Karpas-422 (cell line): ENCODE data around the gene FOXJ2. TPM values are rescaled to one million over a fixed set of nuclear protein-coding genes. Genes with fewer than 3 reads are reported as not detected.
A peak's percentile ranks its signal among the peaks of the same experiment; 100 is the strongest.

Source experiments
- DNase-seq: peaks from one replicate; pipeline ENCODE4 v3.0.0-alpha.2; 2015
- H2AFZ ChIP-seq: fragments of 200-600 bp; sonication (generic); 2 replicates; pipeline ENCODE4 v1.6.1; 2014; ENCODE audit warnings: antibody characterized with exemption, low read length, mixed read lengths
- H3K27ac ChIP-seq: fragments of 200-600 bp; sonication (generic); 2 replicates; pipeline ENCODE4 v1.5.1; 2014; ENCODE audit warnings: mild to moderate bottlenecking, low read length, moderate library complexity
- H3K27me3 ChIP-seq: fragments of 200-600 bp; sonication (generic); 2 replicates; pipeline ENCODE4 v1.6.1; 2014; ENCODE audit warnings: low read length, mixed read lengths
- H3K36me3 ChIP-seq: fragments of 200-600 bp; sonication (generic); 2 replicates; pipeline ENCODE4 v1.6.1; 2014; ENCODE audit warnings: low read length, mixed read lengths; ENCODE audit not compliant: insufficient read depth
- H3K4me1 ChIP-seq: fragments of 200-600 bp; sonication (generic); 2 replicates; pipeline ENCODE4 v1.6.1; 2014; ENCODE audit warnings: mild to moderate bottlenecking, low read length, mixed read lengths
- H3K4me2 ChIP-seq: fragments of 200-600 bp; sonication (generic); 2 replicates; pipeline ENCODE4 v1.6.1; 2014; ENCODE audit warnings: low read length, low read depth, mild to moderate bottlenecking; ENCODE audit not compliant: poor library complexity, severe bottlenecking
- H3K4me3 ChIP-seq: fragments of 200-600 bp; sonication (generic); 2 replicates; pipeline ENCODE4 v1.5.1; 2014; ENCODE audit warnings: mild to moderate bottlenecking, antibody characterized with exemption, low read length, mixed read lengths
- H3K79me2 ChIP-seq: fragments of 200-600 bp; sonication (generic); 2 replicates; pipeline ENCODE4 v1.6.1; 2014; ENCODE audit warnings: mild to moderate bottlenecking, low read length, mixed read lengths
- H3K9ac ChIP-seq: fragments of 200-600 bp; sonication (generic); 2 replicates; pipeline ENCODE4 v1.6.0; 2014; ENCODE audit warnings: low read length
- H3K9me2 ChIP-seq: fragments of 200-600 bp; sonication (generic), shearing (Covaris generic); replicated peaks from 2 replicates; pipeline ENCODE4 v1.6.0; 2014; ENCODE audit warnings: mild to moderate bottlenecking, low read length, moderate library complexity; ENCODE audit not compliant: insufficient read depth
- H3K9me3 ChIP-seq: fragments of 300-700, 200-600 bp; sonication (generic); 2 replicates; pipeline ENCODE4 v1.6.1; 2014; ENCODE audit warnings: low read length, mixed read lengths
- H4K20me1 ChIP-seq: fragments of 200-600 bp; sonication (generic); 2 replicates; pipeline ENCODE4 v1.6.1; 2014; ENCODE audit warnings: mild to moderate bottlenecking, antibody characterized with exemption, low read length, low read depth; ENCODE audit not compliant: insufficient read depth
- total RNA-seq: library from RNA; depleted of rRNA; stranded (reverse); fragments of >200 nt; shearing (Covaris generic); gene quantifications from 2 replicates; pipeline ENCODE4 v1.2.3, GENCODE V29; 2014; ENCODE audit warnings: low replicate concordance

The FOXJ2 gene
- total RNA-seq, 1 experiment from 2014 or later: 9.0 TPM

GRCh38 chr12:8033153-8034044 is 883 bp downstream of the FOXJ2 start:
- DNase-seq: peak; percentile 68

GRCh38 chr12:8034802-8035201 is 2.3 kb downstream of the FOXJ2 start:
- H3K36me3 ChIP-seq: peaks cover under 1% of the 10 kb centered on the region; the same call in 1 of the 2 replicates
- H4K20me1 ChIP-seq: no peaks in the 10 kb centered on the region
- no peak for DNase-seq
- H2AFZ ChIP-seq: no peak overlapping the region
- no peaks in the 10 kb centered on the region for H3K9me2 ChIP-seq
- peak overlapping the region; percentile 17 for H3K9ac ChIP-seq
- H3K4me2 ChIP-seq: peak overlapping the region; percentile 98
- H3K4me3 ChIP-seq: no peak overlapping the region
- no peaks in the 10 kb centered on the region for H3K9me3 ChIP-seq
- no peaks in the 10 kb centered on the region for H3K27me3 ChIP-seq
- H3K79me2 ChIP-seq: peaks cover 14% of the 10 kb centered on the region
- H3K4me1 ChIP-seq: peaks cover 66% of the 10 kb centered on the region
- H3K27ac ChIP-seq: no peak overlapping the region

More at GRCh38 chr12:8033153-8034044, 883 bp downstream of the FOXJ2 start:
- no peaks in the 10 kb centered on the region for H3K27me3 ChIP-seq
- peaks cover 57% of the 10 kb centered on the region for H3K4me1 ChIP-seq
- no peak overlapping the region for H3K27ac ChIP-seq
- peak overlapping the region; percentile 98 for H3K4me2 ChIP-seq
- H3K9ac ChIP-seq: peak overlapping the region; percentile 94
- peak overlapping the region; percentile 83 for H2AFZ ChIP-seq
- no peaks in the 10 kb centered on the region for H3K36me3 ChIP-seq
- no peaks in the 10 kb centered on the region for H3K9me3 ChIP-seq
- peak overlapping the region; percentile 84 for H3K4me3 ChIP-seq
- no peaks in the 10 kb centered on the region for H3K9me2 ChIP-seq
- H4K20me1 ChIP-seq: no peaks in the 10 kb centered on the region
- peaks cover 14% of the 10 kb centered on the region for H3K79me2 ChIP-seq

DNA sequence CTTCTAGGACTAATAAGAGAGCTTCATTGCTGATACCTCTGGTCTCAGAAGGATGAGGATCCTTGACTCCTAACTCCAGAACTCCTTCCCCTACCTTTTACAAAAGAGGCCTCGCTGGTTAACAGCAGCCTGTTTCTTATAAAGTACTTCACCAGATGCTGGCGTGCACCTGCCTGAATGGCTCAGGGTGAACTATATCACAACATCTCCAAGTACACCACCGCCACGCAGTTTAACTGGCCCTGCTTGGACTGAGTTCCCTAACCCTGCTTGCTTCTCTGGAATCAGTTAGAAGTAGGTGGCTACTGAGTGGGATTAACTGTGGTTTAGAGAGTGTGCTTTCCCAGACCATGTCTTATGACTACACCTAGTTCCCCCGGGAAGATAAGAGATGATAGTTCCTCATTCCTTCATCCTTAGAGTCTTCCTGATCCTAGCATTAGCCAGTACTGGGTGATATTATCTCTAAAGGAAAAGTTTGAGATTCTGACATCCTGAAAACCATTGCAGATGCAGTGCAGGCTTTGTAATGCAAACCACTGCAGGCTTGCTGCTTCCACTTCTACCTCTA is 3.0 kb downstream of the FOXJ2 start:
- H3K9me2 ChIP-seq: no peaks in the 10 kb centered on the region
- no peak overlapping the region for H3K9ac ChIP-seq
- H3K79me2 ChIP-seq: peaks cover 14% of the 10 kb centered on the region
- no peaks in the 10 kb centered on the region for H3K9me3 ChIP-seq
- no peaks in the 10 kb centered on the region for H4K20me1 ChIP-seq
- no peak overlapping the region for H3K4me3 ChIP-seq
- peaks cover 5% of the 10 kb centered on the region; the same call in 1 of the 2 replicates for H3K36me3 ChIP-seq
- H3K4me2 ChIP-seq: peak overlapping the region; percentile 98
- no peaks in the 10 kb centered on the region for H3K27me3 ChIP-seq
- no peak overlapping the region for H2AFZ ChIP-seq
- peaks cover 66% of the 10 kb centered on the region for H3K4me1 ChIP-seq
- no peak overlapping the region for H3K27ac ChIP-seq
- no peak for DNase-seq

DNA sequence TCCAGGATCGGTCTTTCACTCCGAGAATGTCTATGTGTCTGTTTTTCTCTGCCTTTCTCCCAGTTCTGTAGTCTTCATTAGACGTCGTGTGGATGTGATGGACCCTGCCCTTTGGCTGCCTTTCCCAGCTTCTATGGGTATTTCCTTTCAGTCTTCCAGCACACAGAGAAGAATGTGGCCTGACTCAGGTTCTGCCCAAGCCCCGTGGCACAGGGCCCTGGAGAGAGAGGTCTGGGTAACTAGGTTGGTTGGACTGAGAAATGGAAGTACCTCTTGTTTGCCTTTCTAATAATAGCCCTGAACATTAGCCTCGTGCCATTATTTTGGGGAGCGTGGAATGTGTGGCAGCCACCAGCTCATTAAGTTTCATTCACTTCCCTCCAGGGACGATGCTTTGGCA is 3.8 kb downstream of the FOXJ2 start:
- Histone ChIP-seq H2AFZ (no peak overlapping the region), H3K27me3 (no peaks in the 10 kb centered on the region), H3K36me3 (peaks cover 5% of the 10 kb centered on the region; the same call in 1 of the 2 replicates), H3K9me3 (no peaks in the 10 kb centered on the region), H3K4me2 (no peak overlapping the region), H3K79me2 (peaks cover 14% of the 10 kb centered on the region), H3K27ac (no peak overlapping the region), H3K9ac (no peak overlapping the region), H3K4me3 (no peak overlapping the region), H4K20me1 (no peaks in the 10 kb centered on the region), H3K9me2 (no peaks in the 10 kb centered on the region), H3K4me1 (peaks cover 66% of the 10 kb centered on the region)
- no peak for DNase-seq

GRCh38 chr12:8037046-8037663 is 4.6 kb downstream of the FOXJ2 start:
- DNase-seq: peak; percentile 64
- H3K27me3 ChIP-seq: no peaks in the 10 kb centered on the region
- H3K4me3 ChIP-seq: no peak overlapping the region
- peaks cover 6% of the 10 kb centered on the region; the same call in 1 of the 2 replicates for H3K36me3 ChIP-seq
- peaks cover 63% of the 10 kb centered on the region for H3K4me1 ChIP-seq
- no peak overlapping the region for H3K27ac ChIP-seq
- no peaks in the 10 kb centered on the region for H4K20me1 ChIP-seq
- 0 out of 2 replicates have a peak overlapping the region, but pooled peaks have one; percentile 6 for H2AFZ ChIP-seq
- no peak overlapping the region for H3K9ac ChIP-seq
- H3K9me2 ChIP-seq: no peaks in the 10 kb centered on the region
- peaks cover 14% of the 10 kb centered on the region for H3K79me2 ChIP-seq
- no peaks in the 10 kb centered on the region for H3K9me3 ChIP-seq
- peak overlapping the region; percentile 17 for H3K4me2 ChIP-seq

DNA sequence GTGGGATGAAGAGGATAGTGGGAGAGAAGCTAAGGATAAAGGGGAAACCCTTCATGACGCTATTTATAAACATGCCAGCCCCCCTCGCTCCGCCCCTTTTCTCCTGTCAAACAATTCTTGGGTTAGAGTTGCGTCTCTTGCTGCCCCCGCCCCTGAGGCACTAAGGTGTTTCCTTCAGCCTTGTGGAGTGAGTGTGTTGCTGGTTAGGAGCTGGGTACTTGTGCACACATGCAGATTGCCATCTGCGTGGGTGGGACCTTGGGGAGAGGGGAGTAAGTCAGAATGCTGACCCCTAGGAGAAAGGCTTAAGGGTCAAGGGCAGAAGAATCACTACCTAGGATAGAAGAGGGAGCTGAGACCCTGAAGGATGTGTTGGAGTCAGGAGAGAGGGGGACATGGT is 5.4 kb downstream of the FOXJ2 start:
- Histone ChIP-seq H3K27ac (no peak overlapping the region), H3K4me3 (peak overlapping the region; percentile 56; the same call in 1 of the 2 replicates), H3K9ac (peak overlapping the region; percentile 56), H3K9me2 (no peaks in the 10 kb centered on the region), H3K27me3 (no peaks in the 10 kb centered on the region), H4K20me1 (no peaks in the 10 kb centered on the region), H3K4me1 (peaks cover 59% of the 10 kb centered on the region), H3K9me3 (no peaks in the 10 kb centered on the region), H3K4me2 (peak overlapping the region; percentile 62), H2AFZ (no peak overlapping the region), H3K79me2 (peaks cover 13% of the 10 kb centered on the region), H3K36me3 (peaks cover 11% of the 10 kb centered on the region; the same call in 1 of the 2 replicates)
- DNase-seq: no peak

DNA sequence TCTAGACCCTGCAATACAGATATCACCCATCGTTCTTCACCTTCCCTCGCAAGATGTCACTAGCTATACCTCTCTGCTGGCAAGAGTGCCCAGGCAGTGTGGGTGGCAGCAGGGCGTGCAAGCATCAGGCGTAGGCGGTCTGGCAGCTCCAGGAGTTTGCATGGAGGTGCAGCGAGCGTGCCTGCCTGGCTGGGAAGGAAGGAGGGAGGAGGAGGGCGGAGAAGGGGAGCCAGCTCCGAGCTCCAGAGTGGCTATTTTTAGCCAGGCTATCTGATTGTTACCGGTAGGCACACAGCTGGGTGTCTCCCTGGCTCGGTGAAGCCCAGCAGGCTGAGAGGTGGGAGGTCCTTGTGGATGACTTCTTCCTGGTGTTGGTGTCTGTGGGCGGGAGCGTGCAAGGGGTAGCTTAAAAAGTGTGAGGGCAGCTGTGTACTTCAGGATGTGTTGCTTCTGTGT is 6.2 kb downstream of the FOXJ2 start:
- Histone ChIP-seq H3K4me2 (peak overlapping the region; percentile 62), H3K79me2 (peaks cover 5% of the 10 kb centered on the region), H3K27ac (no peak overlapping the region), H2AFZ (no peak overlapping the region), H3K9me2 (no peaks in the 10 kb centered on the region), H3K36me3 (peaks cover 11% of the 10 kb centered on the region; the same call in 1 of the 2 replicates), H4K20me1 (no peaks in the 10 kb centered on the region), H3K4me3 (peak overlapping the region; percentile 56), H3K27me3 (no peaks in the 10 kb centered on the region), H3K9me3 (no peaks in the 10 kb centered on the region), H3K4me1 (peaks cover 52% of the 10 kb centered on the region), H3K9ac (peak overlapping the region; percentile 56)
- no peak for DNase-seq

DNA sequence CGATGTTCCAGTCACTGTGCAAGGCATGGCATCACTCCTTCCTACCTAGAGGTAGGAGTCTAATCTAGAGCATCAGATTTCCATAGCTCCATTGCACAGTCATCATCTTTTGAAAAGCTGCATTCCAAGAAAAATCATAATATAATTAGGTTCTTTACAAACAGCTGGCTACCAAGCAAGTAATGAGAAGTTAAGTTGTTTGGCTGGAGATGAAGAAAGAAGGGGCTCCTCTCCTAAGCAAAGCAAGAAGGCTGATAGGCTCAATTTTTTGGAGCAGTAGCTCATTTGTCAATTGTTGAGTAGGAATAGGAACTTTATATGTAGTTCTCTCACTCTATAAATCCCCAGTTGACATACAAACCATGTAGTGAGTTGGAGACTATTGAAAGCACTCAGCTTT is 8.3 kb downstream of the FOXJ2 start:
- Histone ChIP-seq H3K36me3 (peaks cover 11% of the 10 kb centered on the region; the same call in 1 of the 2 replicates), H3K9me3 (no peaks in the 10 kb centered on the region), H3K4me1 (peaks cover 32% of the 10 kb centered on the region), H3K27ac (no peak overlapping the region), H3K9ac (no peak overlapping the region), H3K4me2 (no peak overlapping the region), H4K20me1 (no peaks in the 10 kb centered on the region), H3K4me3 (no peak overlapping the region), H2AFZ (no peak overlapping the region), H3K27me3 (no peaks in the 10 kb centered on the region), H3K9me2 (no peaks in the 10 kb centered on the region), H3K79me2 (peaks cover 4% of the 10 kb centered on the region; the same call in 1 of the 2 replicates)
- DNase-seq: no peak
